ENCODE data around the gene ESD. TPM values are rescaled to one million over a fixed set of nuclear protein-coding genes. Genes with fewer than 3 reads are reported as not detected.

The ESD gene
- total RNA-seq, 1 experiment from 2014 or later, result 68.3 TPM

GRCh38 chr13:46803586-46803985, 6.6 kb upstream of the ESD start:
- no TSS peak for BruUV-seq (replicated peaks)
- no peak overlapping the region for H3K4me3 ChIP-seq (ENCODE audit: low read depth in 2 of 2, low read length in 2 of 2)
- ATAC-seq (no peak), DNase-seq (ENCODE audit: low read depth, low spot score) (no peak)
- H3K36me3 ChIP-seq (ENCODE audit: control insufficient read depth, insufficient read depth, low read length), result no peaks in the 10 kb centered on the region
- ChIA-PET POLR2A (no interaction called here), CTCF (no interaction called here)
- in situ Hi-C loops (cut with HindIII; ENCODE audit: low pct_unique_long_range_greater_than_20kb, low sequenced_read_pairs), result no loop called here
- no peaks in the 10 kb centered on the region for H3K9me3 ChIP-seq (ENCODE audit: control insufficient read depth, insufficient read depth, low read depth, low read length)
- no peak for TF ChIP-seq TCF7L2 (IDR thresholded peaks at IDR 0.05; ENCODE audit: low read depth, low read length)
- TF ChIP-seq SIN3A (IDR thresholded peaks at IDR 0.05; ENCODE audit: borderline replicate concordance, insufficient read depth, low read depth, low read length), result no peak
- TF ChIP-seq POLR2AphosphoS5 (IDR thresholded peaks at IDR 0.05; ENCODE audit: low read depth, low read length), result no peak
- no peak for TF ChIP-seq CTCF (IDR thresholded peaks at IDR 0.05)
- no peak for TF ChIP-seq REST (IDR thresholded peaks at IDR 0.05; ENCODE audit: insufficient read depth in 1 of 2, low read depth in 2 of 2, low read length in 1 of 2)
- no peak overlapping the region for H3K27ac ChIP-seq (ENCODE audit: low read length)
- intact Hi-C loops (cut with micrococcal nuclease; ENCODE audit: unreplicated experiment), result no loop called here
- no peaks in the 10 kb centered on the region for H3K27me3 ChIP-seq (ENCODE audit: control insufficient read depth, insufficient read depth, low read length)
- H3K4me1 ChIP-seq (ENCODE audit: control insufficient read depth, insufficient read depth, low read length), result no peaks in the 10 kb centered on the region

- BruUV-seq (replicated peaks), result no TSS peak
- Histone ChIP-seq H3K27me3 (ENCODE audit: control insufficient read depth, insufficient read depth, low read length) (no peaks in the 10 kb centered on the region), H3K36me3 (ENCODE audit: control insufficient read depth, insufficient read depth, low read length) (no peaks in the 10 kb centered on the region), H3K4me1 (ENCODE audit: control insufficient read depth, insufficient read depth, low read length) (peaks cover 7% of the 10 kb centered on the region), H3K4me3 (ENCODE audit: low read depth in 2 of 2, low read length in 2 of 2) (no peak overlapping the region), H3K27ac (ENCODE audit: low read length) (no peak overlapping the region), H3K9me3 (ENCODE audit: control insufficient read depth, insufficient read depth, low read depth, low read length) (no peaks in the 10 kb centered on the region)
- POLR2A ChIA-PET, result no interaction called here
- DNase-seq (ENCODE audit: low read depth, low spot score), result no peak
- TF ChIP-seq TCF7L2 (IDR thresholded peaks at IDR 0.05; ENCODE audit: low read depth, low read length) (no peak), SIN3A (IDR thresholded peaks at IDR 0.05; ENCODE audit: borderline replicate concordance, insufficient read depth, low read depth, low read length) (no peak), POLR2AphosphoS5 (IDR thresholded peaks at IDR 0.05; ENCODE audit: low read depth, low read length) (no peak), REST (IDR thresholded peaks at IDR 0.05; ENCODE audit: insufficient read depth in 1 of 2, low read depth in 2 of 2, low read length in 1 of 2) (no peak), CTCF (IDR thresholded peaks at IDR 0.05) (no peak)
- CTCF ChIA-PET, result no interaction called here
- in situ Hi-C loops (cut with HindIII; ENCODE audit: low pct_unique_long_range_greater_than_20kb, low sequenced_read_pairs) (no loop called here), intact Hi-C loops (cut with micrococcal nuclease; ENCODE audit: unreplicated experiment) (no loop called here)
- ATAC-seq, result no peak
These were observed 4.9 kb upstream of the ESD start for GRCh38 chr13:46801858-46802257.
